Mesendoderm (in vitro differentiated cells): ENCODE measurements around the gene HOMER2.
"Not testable (repeated sequence)": the region's sequence is repeated elsewhere in the genome, so short reads cannot be mapped to it uniquely, and the experiment has no call there.

Experiments
- DNase-seq: peaks from one replicate; pipeline ENCODE4 v3.0.0; 2013
- H2AK5ac ChIP-seq: 2 replicates; pipeline ENCODE4 v1.6.1; 2013; ENCODE audit warnings: low read length, inconsistent platforms
- H2BK120ac ChIP-seq: 2 replicates; pipeline ENCODE4 v1.6.1; 2013; ENCODE audit warnings: low read depth, mild to moderate bottlenecking, low read length, moderate library complexity, mixed read lengths
- H2BK15ac ChIP-seq: replicated peaks from 2 replicates; pipeline ENCODE4 v1.6.1; 2013; ENCODE audit warnings: low read depth, mild to moderate bottlenecking, moderate library complexity
- H2BK5ac ChIP-seq: 2 replicates; pipeline ENCODE4 v1.6.1; 2013; ENCODE audit warnings: low read length, inconsistent platforms
- H3K18ac ChIP-seq: 2 replicates; pipeline ENCODE4 v1.6.1; 2013; ENCODE audit warnings: mild to moderate bottlenecking, low read length, mixed read lengths
- H3K23ac ChIP-seq: one replicate; pipeline ENCODE4 v1.6.1; 2013; ENCODE audit warnings: low read length
- H3K27ac ChIP-seq: 2 replicates; pipeline ENCODE4 v1.5.1; 2013; ENCODE audit warnings: low read depth, mild to moderate bottlenecking, inconsistent platforms, low read length, moderate library complexity
- H3K27me3 ChIP-seq: 2 replicates; pipeline ENCODE4 v1.6.1; 2013; ENCODE audit warnings: low read length, control low read depth, mild to moderate bottlenecking, inconsistent platforms; ENCODE audit not compliant: insufficient read depth, poor library complexity
- H3K36me3 ChIP-seq: 2 replicates; pipeline ENCODE4 v1.6.1; 2013; ENCODE audit warnings: low read length, inconsistent platforms; ENCODE audit not compliant: control insufficient read depth, insufficient read depth
- H3K4ac ChIP-seq: one replicate; pipeline ENCODE4 v1.6.1; 2013; ENCODE audit warnings: low read depth, mild to moderate bottlenecking, low read length, moderate library complexity
- H3K4me1 ChIP-seq: 2 replicates; pipeline ENCODE4 v1.6.1; 2013; ENCODE audit warnings: low read depth, low read length, inconsistent platforms; ENCODE audit not compliant: control insufficient read depth
- H3K4me2 ChIP-seq: 2 replicates; pipeline ENCODE4 v1.6.1; 2013; ENCODE audit warnings: low read length
- H3K4me3 ChIP-seq: 2 replicates; pipeline ENCODE4 v1.5.1; 2013; ENCODE audit warnings: mild to moderate bottlenecking, low read length
- H3K56ac ChIP-seq: one replicate; pipeline ENCODE4 v1.6.1; 2013; ENCODE audit warnings: low read length
- H3K79me1 ChIP-seq: 2 replicates; pipeline ENCODE4 v1.6.1; 2013; ENCODE audit warnings: low read length, inconsistent platforms
- H3K79me2 ChIP-seq: 2 replicates; pipeline ENCODE4 v1.6.1; 2013; ENCODE audit warnings: mild to moderate bottlenecking, low read length; ENCODE audit not compliant: control insufficient read depth, insufficient read depth
- H3K9ac ChIP-seq: 2 replicates; pipeline ENCODE4 v1.6.1; 2013; ENCODE audit warnings: low read length, inconsistent platforms
- H4K5ac ChIP-seq: one replicate; pipeline ENCODE4 v1.6.1; 2013; ENCODE audit warnings: low read length
- H4K8ac ChIP-seq: one replicate; pipeline ENCODE4 v1.6.1; 2013; ENCODE audit warnings: low read depth, mild to moderate bottlenecking, control low read depth, low read length, moderate library complexity
- WGBS: extraction: QIAGEN DNeasy Blood & Tissue Kit; methylation state at CpG from one replicate; pipeline ENCODE4 v1.1.7; 2013; ENCODE audit warnings: low lambda C conversion rate, missing lambda C conversion rate; ENCODE audit not compliant: insufficient coverage; ENCODE audit errors: extremely low coverage; 5-methylcytosine and 5-hydroxymethylcytosine counted together

Gene HOMER2

DNA sequence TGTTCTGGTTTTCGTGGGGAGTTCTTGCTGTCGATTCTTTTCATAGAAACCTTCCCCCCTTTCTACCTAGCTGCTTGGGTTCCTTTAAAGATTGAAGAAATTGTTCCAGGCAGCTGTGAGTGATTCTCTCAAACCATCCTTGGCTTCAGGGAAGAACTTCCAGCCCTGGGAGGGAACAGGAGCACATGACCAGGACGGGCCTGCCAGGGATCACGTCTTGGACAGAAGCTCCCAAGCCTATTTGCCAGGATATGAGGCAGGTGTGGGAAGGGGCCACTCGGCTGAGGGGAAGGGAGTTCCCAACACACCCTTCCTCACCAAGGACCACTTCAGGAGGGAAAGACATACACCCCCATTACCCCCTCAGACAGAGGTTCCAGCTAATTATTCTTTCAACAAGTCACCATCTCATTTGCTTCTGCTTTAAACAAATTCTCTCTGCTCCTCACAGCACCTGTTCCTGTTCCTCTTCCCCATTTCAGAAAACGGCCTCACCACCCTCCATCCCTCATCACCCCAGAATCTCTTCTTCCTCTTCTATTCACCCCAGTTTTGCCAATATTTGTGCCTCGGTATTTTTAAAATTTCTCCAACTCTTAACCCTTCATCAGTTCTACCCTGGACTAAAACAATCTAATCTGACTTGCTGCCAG, 80.6 kb downstream of the HOMER2 start:
- no CpG with 5 or more reads among the region's 7 CpGs for WGBS
- Histone ChIP-seq H3K4me3 (no peak overlapping the region), H4K8ac (no peak overlapping the region), H3K27ac (no peak overlapping the region), H3K56ac (no peak overlapping the region), H2BK120ac (no peak overlapping the region), H4K5ac (no peak overlapping the region), H3K79me2 (no peaks in the 10 kb centered on the region), H3K4ac (no peak overlapping the region), H3K36me3 (no peaks in the 10 kb centered on the region), H3K23ac (no peak overlapping the region), H2BK15ac (no peak overlapping the region), H3K4me1 (no peaks in the 10 kb centered on the region), H3K9ac (no peak overlapping the region), H2BK5ac (no peak overlapping the region), H2AK5ac (no peak overlapping the region), H3K79me1 (no peaks in the 10 kb centered on the region), H3K27me3 (no peaks in the 10 kb centered on the region), H3K4me2 (no peak overlapping the region), H3K18ac (no peak overlapping the region)
- DNase-seq, result no peak

GRCh38 chr15:82871358-82871757, 81.2 kb downstream of the HOMER2 start:
- WGBS, result no CpG with 5 or more reads among the region's 5 CpGs

DNA sequence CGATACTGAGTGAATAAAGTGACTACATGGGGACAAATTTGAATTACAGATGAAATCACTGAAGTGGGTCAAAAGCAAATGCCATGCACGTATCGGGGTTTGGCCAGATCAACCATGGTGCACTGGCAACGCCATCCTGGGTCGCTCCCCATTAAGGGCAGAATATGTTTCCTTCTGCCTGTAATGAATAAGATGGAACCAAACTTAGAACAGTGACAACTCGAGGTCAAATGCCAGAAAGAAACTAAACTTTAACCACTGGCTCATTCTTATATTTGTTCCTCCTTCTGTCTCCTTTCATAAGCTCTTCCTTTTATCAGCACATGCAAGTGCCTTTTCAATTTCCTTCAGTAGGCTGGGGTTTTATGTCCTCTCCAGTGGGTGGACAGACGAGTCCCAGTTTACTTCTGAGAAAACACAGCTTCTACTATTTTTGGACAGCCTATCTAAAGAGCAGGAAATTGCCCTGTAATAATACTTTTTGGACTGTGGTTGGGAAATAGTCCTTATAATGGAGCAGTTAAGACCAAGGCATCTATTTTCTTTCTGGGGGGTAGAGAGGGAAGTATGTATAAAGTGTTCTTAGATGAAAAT, 81.7 kb downstream of the HOMER2 start:
- DNase-seq, result no peak
- H3K27ac ChIP-seq, result no peak overlapping the region
- no peaks in the 10 kb centered on the region for H3K79me2 ChIP-seq
- H3K27me3 ChIP-seq, result no peaks in the 10 kb centered on the region
- no peak overlapping the region for H3K4ac ChIP-seq
- no peak overlapping the region for H2AK5ac ChIP-seq
- H2BK5ac ChIP-seq, result no peak overlapping the region
- no peak overlapping the region for H2BK120ac ChIP-seq
- H3K4me1 ChIP-seq, result no peaks in the 10 kb centered on the region
- H3K56ac ChIP-seq, result no peak overlapping the region
- H3K4me2 ChIP-seq, result no peak overlapping the region
- no peak overlapping the region for H4K5ac ChIP-seq
- H3K9ac ChIP-seq, result no peak overlapping the region
- no peak overlapping the region for H2BK15ac ChIP-seq
- no peak overlapping the region for H4K8ac ChIP-seq
- no peak overlapping the region for H3K4me3 ChIP-seq
- H3K18ac ChIP-seq, result no peak overlapping the region
- H3K79me1 ChIP-seq, result no peaks in the 10 kb centered on the region
- H3K36me3 ChIP-seq, result no peaks in the 10 kb centered on the region
- WGBS, result no CpG with 5 or more reads among the region's 7 CpGs
- H3K23ac ChIP-seq, result no peak overlapping the region

More at GRCh38 chr15:82871358-82871757, 81.2 kb downstream of the HOMER2 start:
- Histone ChIP-seq H4K5ac (no peak overlapping the region), H3K4me1 (no peaks in the 10 kb centered on the region), H3K27ac (no peak overlapping the region), H3K18ac (no peak overlapping the region), H3K9ac (no peak overlapping the region), H2BK15ac (no peak overlapping the region), H2AK5ac (no peak overlapping the region), H3K4me2 (no peak overlapping the region), H3K23ac (no peak overlapping the region), H4K8ac (no peak overlapping the region), H2BK120ac (no peak overlapping the region), H3K36me3 (no peaks in the 10 kb centered on the region), H3K27me3 (no peaks in the 10 kb centered on the region), H2BK5ac (no peak overlapping the region), H3K4ac (no peak overlapping the region), H3K79me2 (no peaks in the 10 kb centered on the region), H3K79me1 (no peaks in the 10 kb centered on the region), H3K56ac (no peak overlapping the region), H3K4me3 (no peak overlapping the region)
- DNase-seq, result no peak

- not testable (repeated sequence) for H3K23ac ChIP-seq, H3K56ac ChIP-seq, H2BK15ac ChIP-seq, H3K79me2 ChIP-seq, H4K8ac ChIP-seq, H3K4ac ChIP-seq, H3K9ac ChIP-seq, H3K4me2 ChIP-seq, H3K4me3 ChIP-seq, H3K18ac ChIP-seq, H3K36me3 ChIP-seq, H3K27ac ChIP-seq, H4K5ac ChIP-seq, H3K27me3 ChIP-seq, H2AK5ac ChIP-seq, H3K4me1 ChIP-seq, H2BK120ac ChIP-seq, DNase-seq, H2BK5ac ChIP-seq, H3K79me1 ChIP-seq
- WGBS, result no CpG with 5 or more reads among the region's 3 CpGs
These were observed 86.5 kb downstream of the HOMER2 start for GRCh38 chr15:82865981-82866380.

GRCh38 chr15:82865581-82865980, 86.9 kb downstream of the HOMER2 start:
- H3K9ac ChIP-seq, H3K4ac ChIP-seq, H4K5ac ChIP-seq, H3K36me3 ChIP-seq, H3K56ac ChIP-seq, DNase-seq, H3K79me1 ChIP-seq, H3K23ac ChIP-seq, H3K79me2 ChIP-seq, H3K18ac ChIP-seq, H2BK15ac ChIP-seq, H3K4me1 ChIP-seq, H3K27ac ChIP-seq, H3K4me2 ChIP-seq, H2BK120ac ChIP-seq, H3K4me3 ChIP-seq, H2BK5ac ChIP-seq, H3K27me3 ChIP-seq, H4K8ac ChIP-seq, H2AK5ac ChIP-seq: not testable (repeated sequence)
- WGBS, result no CpG with 5 or more reads among the region's 4 CpGs

GRCh38 chr15:82864967-82865366, 87.6 kb downstream of the HOMER2 start:
- no peak overlapping the region for H4K8ac ChIP-seq
- no peak overlapping the region for H3K56ac ChIP-seq
- H4K5ac ChIP-seq, result no peak overlapping the region
- H3K79me1 ChIP-seq, result no peaks in the 10 kb centered on the region
- H2BK5ac ChIP-seq, result no peak overlapping the region
- H3K36me3 ChIP-seq, result no peaks in the 10 kb centered on the region
- H3K27me3 ChIP-seq, result no peaks in the 10 kb centered on the region
- H3K27ac ChIP-seq, result peak overlapping the region; percentile 31
- no peak overlapping the region for H3K4ac ChIP-seq
- H3K4me1 ChIP-seq, result peaks cover 2% of the 10 kb centered on the region
- no peak overlapping the region for H3K4me2 ChIP-seq
- no peak for DNase-seq
- H3K18ac ChIP-seq, result no peak overlapping the region
- H2BK15ac ChIP-seq, result no peak overlapping the region
- H3K23ac ChIP-seq, result no peak overlapping the region
- H3K79me2 ChIP-seq, result no peaks in the 10 kb centered on the region
- no peak overlapping the region for H2AK5ac ChIP-seq
- no peak overlapping the region for H2BK120ac ChIP-seq
- no CpG with 5 or more reads among the region's 2 CpGs for WGBS
- no peak overlapping the region for H3K4me3 ChIP-seq
- H3K9ac ChIP-seq, result no peak overlapping the region
